Choroid plexus epithelial cell (primary cell): Measurements from ENCODE around the gene QRICH1.

Experiments used
- DNase-seq: peaks from one replicate; pipeline ENCODE4 v3.0.0-alpha.2; 2010; ENCODE audit warnings: low read depth
- H3K4me3 ChIP-seq: 2 replicates; pipeline ENCODE4 v1.5.1; 2011; ENCODE audit warnings: low read depth, mild to moderate bottlenecking, control low read depth, low read length, moderate library complexity
- TF ChIP-seq, protein P1 (sequence below): conservative IDR thresholded peaks from 2 replicates; pipeline ENCODE4 v1.5.1; 2011; ENCODE audit warnings: low read depth, mild to moderate bottlenecking, control low read depth, inconsistent platforms, low read length, moderate library complexity

Gene QRICH1

GRCh38 chr3:48989796-48990635 is 103.9 kb downstream of the QRICH1 start, which contains the start of gene P4HTM:
Gene P4HTM (plus strand): TSS chr3:48990241. CDS start chr3:48990257, 16 bp downstream.
- peak; percentile 96 for DNase-seq
- TF ChIP-seq, protein P1, sequence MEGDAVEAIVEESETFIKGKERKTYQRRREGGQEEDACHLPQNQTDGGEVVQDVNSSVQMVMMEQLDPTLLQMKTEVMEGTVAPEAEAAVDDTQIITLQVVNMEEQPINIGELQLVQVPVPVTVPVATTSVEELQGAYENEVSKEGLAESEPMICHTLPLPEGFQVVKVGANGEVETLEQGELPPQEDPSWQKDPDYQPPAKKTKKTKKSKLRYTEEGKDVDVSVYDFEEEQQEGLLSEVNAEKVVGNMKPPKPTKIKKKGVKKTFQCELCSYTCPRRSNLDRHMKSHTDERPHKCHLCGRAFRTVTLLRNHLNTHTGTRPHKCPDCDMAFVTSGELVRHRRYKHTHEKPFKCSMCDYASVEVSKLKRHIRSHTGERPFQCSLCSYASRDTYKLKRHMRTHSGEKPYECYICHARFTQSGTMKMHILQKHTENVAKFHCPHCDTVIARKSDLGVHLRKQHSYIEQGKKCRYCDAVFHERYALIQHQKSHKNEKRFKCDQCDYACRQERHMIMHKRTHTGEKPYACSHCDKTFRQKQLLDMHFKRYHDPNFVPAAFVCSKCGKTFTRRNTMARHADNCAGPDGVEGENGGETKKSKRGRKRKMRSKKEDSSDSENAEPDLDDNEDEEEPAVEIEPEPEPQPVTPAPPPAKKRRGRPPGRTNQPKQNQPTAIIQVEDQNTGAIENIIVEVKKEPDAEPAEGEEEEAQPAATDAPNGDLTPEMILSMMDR, result peak; percentile 68
- H3K4me3 ChIP-seq, result peak within 1 kb of the TSS; percentile 74

GRCh38 chr3:48989126-48989795 is 104.6 kb downstream of the QRICH1 start:
- no peak for DNase-seq
- TF ChIP-seq, protein P1, result no peak
- peak overlapping the region; percentile 74 for H3K4me3 ChIP-seq

DNA sequence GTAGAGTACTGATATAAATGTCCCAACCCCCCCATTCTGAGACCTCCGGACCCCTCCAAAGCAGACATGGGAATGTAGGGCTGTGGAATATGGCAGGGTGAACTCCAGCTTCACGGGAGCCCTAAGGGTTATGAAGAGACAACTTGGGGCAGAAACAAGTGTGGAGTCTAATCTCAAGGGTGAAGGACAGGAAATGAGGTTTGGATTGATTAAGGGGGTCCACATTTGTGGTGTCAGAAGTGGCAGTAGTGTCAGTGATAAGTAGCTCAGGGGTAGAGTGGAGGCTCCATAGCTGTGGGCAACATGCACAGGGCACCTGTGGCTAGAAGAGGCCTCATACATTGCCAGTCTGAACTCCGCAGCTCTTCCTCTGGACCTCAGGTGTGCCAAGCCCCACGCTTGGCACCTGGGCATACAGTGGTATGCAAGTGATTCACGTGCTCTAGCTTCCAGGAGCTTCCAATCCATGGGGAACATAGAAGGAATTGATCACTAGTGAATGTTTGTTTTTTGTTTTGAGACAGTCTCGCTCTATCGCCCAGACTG is 108.0 kb downstream of the QRICH1 start:
- TF ChIP-seq, protein P1, result no peak
- DNase-seq, result no peak
- no peak overlapping the region for H3K4me3 ChIP-seq

GRCh38 chr3:48984663-48985062 is 109.2 kb downstream of the QRICH1 start:
- TF ChIP-seq, protein P1, result no peak
- H3K4me3 ChIP-seq, result no peak overlapping the region
- no peak for DNase-seq

DNA sequence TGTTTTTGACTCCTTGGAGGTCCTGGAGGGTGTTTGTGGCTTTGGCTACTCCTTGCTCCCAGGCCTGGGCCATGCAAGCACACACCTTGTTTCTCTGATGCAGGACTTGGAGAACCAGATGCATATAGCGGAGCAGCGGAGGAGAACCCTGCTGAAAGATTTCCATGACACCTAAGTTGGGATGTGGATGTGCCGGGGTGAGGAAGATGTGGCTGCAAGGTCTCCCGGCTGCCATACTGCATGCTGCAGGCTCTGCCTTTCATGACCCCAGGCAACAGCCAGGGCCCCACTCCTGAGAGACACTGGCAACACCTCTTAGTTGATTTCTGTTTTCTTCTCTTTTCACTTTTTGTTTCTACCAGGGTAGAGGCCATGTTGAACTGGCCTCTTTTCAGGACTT is 110.8 kb downstream of the QRICH1 start:
- no peak for DNase-seq
- no peak overlapping the region for H3K4me3 ChIP-seq
- TF ChIP-seq, protein P1, result no peak

GRCh38 chr3:48982686-48983085 is 111.2 kb downstream of the QRICH1 start:
- no peak overlapping the region for H3K4me3 ChIP-seq
- TF ChIP-seq, protein P1, result no peak
- no peak for DNase-seq
